ENCODE measurements around the gene BAIAP2L1. TPM values are rescaled to one million over a fixed set of nuclear protein-coding genes. Genes with fewer than 3 reads are reported as not detected.

BAIAP2L1 gene
- total and polyA plus RNA-seq, 2 of the 8 experiments (the other 6 are each of a cell fraction or from before 2014, with no cell fraction given) = 19.2 to 42.9 TPM

DNA sequence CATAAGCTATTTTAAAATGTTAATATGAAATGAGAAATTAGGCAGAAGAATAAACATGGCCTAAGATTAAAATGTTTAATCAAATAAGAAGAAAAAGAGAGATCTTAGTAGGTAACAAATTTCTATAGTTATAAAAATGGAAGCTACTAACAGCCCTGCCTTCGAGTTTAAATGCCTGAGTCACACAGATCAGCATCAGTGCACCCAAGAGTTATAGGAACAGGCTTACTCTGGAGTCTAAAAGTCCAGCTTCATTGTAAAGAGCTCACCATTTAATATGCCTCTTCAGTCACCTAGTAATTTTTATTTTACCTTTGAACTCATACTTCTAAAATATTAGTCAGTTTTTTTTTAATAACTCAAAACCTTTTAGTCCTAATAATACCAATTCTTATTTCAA is 66.8 kb downstream of the BAIAP2L1 start:
- Histone ChIP-seq H4K20me1 (replicated peaks in 1 of 2; ENCODE audit: control insufficient read depth in 1 of 2, insufficient read depth in 2 of 2, low read length in 2 of 2) (peaks cover 1 to 4% of the 10 kb centered on the region in 2 experiments), H3K9me3 (ENCODE audit: insufficient read depth in 2 of 2, low read depth in 1 of 2, low read length in 1 of 2) (0 out of 4 replicates have a peak, but pooled peaks cover 0 to 3% of the 10 kb centered on the region in 2 experiments), H3K18ac (ENCODE audit: extremely low read depth, low read length) (no peak overlapping the region), H3K27me3 (replicated peaks in 1 of 4; ENCODE audit: control insufficient read depth in 3 of 4, extremely low read depth in 1 of 4, insufficient read depth in 3 of 4, low read length in 3 of 4) (no peaks in the 10 kb centered on the region), H3K14ac (ENCODE audit: insufficient read length) (no peak overlapping the region), H3K4me1 (replicated peaks in 1 of 4; ENCODE audit: control insufficient read depth in 3 of 4, insufficient read depth in 4 of 4, low read length in 3 of 4) (no peaks in the 10 kb centered on the region), H2BK5ac (ENCODE audit: low read depth, low read length) (no peak overlapping the region), H2BK12ac (ENCODE audit: low read depth, low read length) (no peak overlapping the region), H3K23me2 (ENCODE audit: low read depth, low read length) (no peaks in the 10 kb centered on the region), H2BK15ac (ENCODE audit: low read length) (no peak overlapping the region), H3K4ac (replicated peaks; ENCODE audit: insufficient read length, low read depth, low read length) (no peak overlapping the region), H3K23ac (ENCODE audit: insufficient read length) (no peak overlapping the region), H3K4me3 (ENCODE audit: extremely low read depth in 1 of 4, insufficient read depth in 2 of 4, low read depth in 3 of 4, low read length in 4 of 4) (no peak overlapping the region), H4K91ac (replicated peaks; ENCODE audit: insufficient read length, low read length) (no peak overlapping the region), H3K27ac (ENCODE audit: low read depth, low read length) (no peak overlapping the region), H3K4me2 (ENCODE audit: insufficient read depth in 1 of 2, low read depth in 2 of 2, low read length in 2 of 2) (no peak overlapping the region), H3K9ac (replicated peaks in 1 of 4; ENCODE audit: extremely low read depth in 1 of 4, low read depth in 3 of 4, low read length in 3 of 4) (no peak overlapping the region), H4K8ac (ENCODE audit: extremely low read depth, insufficient read depth, low read length) (no peak overlapping the region), H2BK20ac (ENCODE audit: low read length) (no peak overlapping the region), H3K36me3 (ENCODE audit: control insufficient read depth in 2 of 4, insufficient read depth in 4 of 4, low read length in 3 of 4) (no peaks in the 10 kb centered on the region; a peak in 2 of 8 replicates), H2AK5ac (ENCODE audit: low read depth, low read length) (no peak overlapping the region), H3K56ac (replicated peaks; ENCODE audit: insufficient read length, low read depth, low read length) (no peak overlapping the region), H3K79me2 (ENCODE audit: control insufficient read depth in 1 of 2, insufficient read depth in 2 of 2, low read length in 2 of 2) (peaks cover 0 to 8% of the 10 kb centered on the region in 2 experiments; a peak in 2 of 4 replicates), H4K5ac (ENCODE audit: insufficient read length, low read depth, low read length) (no peak overlapping the region), H2BK120ac (replicated peaks; ENCODE audit: low read depth, low read length) (no peak overlapping the region), H2AFZ (ENCODE audit: low read length) (no peak overlapping the region), H3K79me1 (ENCODE audit: low read depth, low read length) (no peaks in the 10 kb centered on the region; the same call in 1 of the 2 replicates)
- FAIRE-seq (no peak), DNase-seq (ENCODE audit: low read depth in 1 of 2, low spot score in 2 of 2) (no peak)
- CTCF ChIA-PET (ENCODE audit: partially characterized antibody) = interaction anchor here (0.8 to 1.5 kb wide), 5 partner anchors 12 to 498 kb away, joined by 3 to 6 read pairs (median 4); no protein-coding TSS in a partner anchor
- WGBS, 2 experiments (ENCODE audit: extremely low coverage in 1 of 2, insufficient coverage in 1 of 2, insufficient read length in 1 of 2, insufficient replicate concordance in 2 of 2, low coverage in 1 of 2, low lambda C conversion rate in 2 of 2, missing lambda C conversion rate in 1 of 2) = 96% methylated on average over 1 of the region's 1 CpG; no CpG with 5 or more reads in 1 of the 2 experiments
- POLR2A ChIA-PET (ENCODE audit: partially characterized antibody) = no interaction called here
- TF ChIP-seq, protein P1, sequence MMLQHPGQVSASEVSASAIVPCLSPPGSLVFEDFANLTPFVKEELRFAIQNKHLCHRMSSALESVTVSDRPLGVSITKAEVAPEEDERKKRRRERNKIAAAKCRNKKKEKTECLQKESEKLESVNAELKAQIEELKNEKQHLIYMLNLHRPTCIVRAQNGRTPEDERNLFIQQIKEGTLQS (IDR thresholded peaks at IDR 0.05; ENCODE audit: insufficient read depth, low read depth, low read length) = no peak
- TF ChIP-seq GABPA (IDR thresholded peaks at IDR 0.05; ENCODE audit: borderline replicate concordance, insufficient read depth, low read length) = no peak
- no peak for TF ChIP-seq SAP30 (IDR thresholded peaks at IDR 0.05; ENCODE audit: insufficient read depth, insufficient replicate concordance, low read length)
- no peak for TF ChIP-seq SP2 (IDR thresholded peaks at IDR 0.05; ENCODE audit: low read length)
